Cardiac fibroblast (primary cell): ENCODE measurements around the gene FBXL13.

ENCODE experiments used
- DNase-seq, 2 donors: peaks; one replicate each; pipeline versions ENCODE4 v3.0.0 to v3.0.0-alpha.2; 2010; ENCODE audit warnings: low read depth in 2 of 2
- H3K4me3 ChIP-seq, 2 donors: replicated peaks in 1 of 2; 1 replicate in 1 of 2; 2 replicates in 1 of 2; pipeline ENCODE4 v1.5.1; 2011; ENCODE audit warnings: low read depth in 2 of 2, low read length in 2 of 2, mild to moderate bottlenecking in 2 of 2, moderate library complexity in 1 of 2
- CTCF ChIP-seq: IDR thresholded peaks from one replicate; pipeline ENCODE4 v1.5.1; 2011; ENCODE audit warnings: low read depth, mild to moderate bottlenecking, low read length, inconsistent platforms

Gene FBXL13

GRCh38 chr7:102836977-102837376, 237.6 kb downstream of the FBXL13 start:
- no peak for DNase-seq
- H3K4me3 ChIP-seq, result no peak overlapping the region
- no peak for TF ChIP-seq CTCF

- no peak overlapping the region for H3K4me3 ChIP-seq
- peak; percentile 88 to 90 for DNase-seq
- no peak for TF ChIP-seq CTCF
These were observed 238.2 kb downstream of the FBXL13 start for GRCh38 chr7:102836191-102836919.

GRCh38 chr7:102834999-102835398, 239.6 kb downstream of the FBXL13 start:
- H3K4me3 ChIP-seq, result no peak overlapping the region
- DNase-seq, result peak; percentile 52 to 92
- TF ChIP-seq CTCF, result no peak

- TF ChIP-seq CTCF, result no peak
- no peak for DNase-seq
- no peak overlapping the region for H3K4me3 ChIP-seq
These were observed 240.1 kb downstream of the FBXL13 start for GRCh38 chr7:102834466-102834865.

- H3K4me3 ChIP-seq, result no peak overlapping the region
- no peak for DNase-seq
- no peak for TF ChIP-seq CTCF
These were observed 241.3 kb downstream of the FBXL13 start for GRCh38 chr7:102833343-102833742.

GRCh38 chr7:102832674-102833073, 241.9 kb downstream of the FBXL13 start:
- no peak for DNase-seq
- no peak overlapping the region for H3K4me3 ChIP-seq
- TF ChIP-seq CTCF, result no peak

GRCh38 chr7:102830197-102830596, 244.4 kb downstream of the FBXL13 start:
- DNase-seq, result no peak
- no peak overlapping the region for H3K4me3 ChIP-seq
- TF ChIP-seq CTCF, result no peak
